Measurements from ENCODE around the gene P2RY13.

The P2RY13 gene

GRCh38 chr3:151307131-151307530 lies 22.2 kb downstream of the P2RY13 start (continued):
- no peak for TF ChIP-seq TSHZ2 (CRISPR knock-in tag; IDR thresholded peaks at IDR 0.05)
- no peak for TF ChIP-seq POU6F1 (CRISPR knock-in tag; IDR thresholded peaks at IDR 0.05; ENCODE audit: borderline replicate concordance, low read depth)
- no peak for TF ChIP-seq PATZ1 (CRISPR knock-in tag; IDR thresholded peaks at IDR 0.05; ENCODE audit: borderline replicate concordance)

- TF ChIP-seq ARNTL (CRISPR knock-in tag; IDR thresholded peaks at IDR 0.05; ENCODE audit: borderline replicate concordance, low read depth) (no peak), ZFP30 (CRISPR knock-in tag; IDR thresholded peaks at IDR 0.05) (no peak), ZFP3 (CRISPR knock-in tag; IDR thresholded peaks at IDR 0.05) (no peak), TCF4 (CRISPR knock-in tag; IDR thresholded peaks at IDR 0.05; ENCODE audit: borderline replicate concordance) (no peak), OSR1 (CRISPR knock-in tag; IDR thresholded peaks at IDR 0.05) (no peak), SNAI2 (CRISPR knock-in tag; IDR thresholded peaks at IDR 0.05) (no peak), TOX (CRISPR knock-in tag; IDR thresholded peaks at IDR 0.05; ENCODE audit: borderline replicate concordance) (no peak)
- ATAC-seq: no peak
Observed at GRCh38 chr3:151306168-151306810, 23.1 kb downstream of the P2RY13 start.

GRCh38 chr3:151305775-151306151 lies 23.6 kb downstream of the P2RY13 start:
- TF ChIP-seq CREB5 (CRISPR knock-in tag; IDR thresholded peaks at IDR 0.05; ENCODE audit: low read depth): no peak
- TF ChIP-seq CSDC2 (CRISPR knock-in tag; IDR thresholded peaks at IDR 0.05): no peak
- TF ChIP-seq ARNTL (CRISPR knock-in tag; IDR thresholded peaks at IDR 0.05; ENCODE audit: borderline replicate concordance, low read depth): no peak
- TF ChIP-seq ESRRG (CRISPR knock-in tag; IDR thresholded peaks at IDR 0.05): no peak
- no peak for TF ChIP-seq ZFP3 (CRISPR knock-in tag; IDR thresholded peaks at IDR 0.05)
- TF ChIP-seq GLIS3 (CRISPR knock-in tag; IDR thresholded peaks at IDR 0.05): no peak
- TF ChIP-seq TSHZ2 (CRISPR knock-in tag; IDR thresholded peaks at IDR 0.05): no peak
- no peak for TF ChIP-seq ZNF70 (CRISPR knock-in tag; IDR thresholded peaks at IDR 0.05)
- TF ChIP-seq TOX (CRISPR knock-in tag; IDR thresholded peaks at IDR 0.05; ENCODE audit: borderline replicate concordance): no peak
- TF ChIP-seq SNAI2 (CRISPR knock-in tag; IDR thresholded peaks at IDR 0.05): no peak
- TF ChIP-seq ZNF8 (CRISPR knock-in tag; IDR thresholded peaks at IDR 0.05): no peak
- no peak for TF ChIP-seq ZFP30 (CRISPR knock-in tag; IDR thresholded peaks at IDR 0.05)
- no peak for TF ChIP-seq BACH2 (CRISPR knock-in tag; IDR thresholded peaks at IDR 0.05; ENCODE audit: borderline replicate concordance)
- TF ChIP-seq TCF4 (CRISPR knock-in tag; IDR thresholded peaks at IDR 0.05; ENCODE audit: borderline replicate concordance): no peak
- ATAC-seq: peak; percentile 55
